Measurements from ENCODE around the gene AZU1. TPM values are rescaled to one million over a fixed set of nuclear protein-coding genes. Genes with fewer than 3 reads are reported as not detected.

The AZU1 gene
- total and polyA plus RNA-seq, 8 donors, result 0.53 to 1.5 (median 0.77) TPM; not detected in 4

- H3K27me3 ChIP-seq, result no peaks in the 10 kb centered on the region
- intact Hi-C loops (cut with DNase I; ENCODE audit: low total_unique reads), result no loop called here
- no peaks in the 10 kb centered on the region for H3K9me3 ChIP-seq
- WGBS, 5 donors, result 44 to 68% (median 49%) methylated on average over 16 to 27 of the region's 27 CpGs
- peak; percentile 68 to 87 for DNase-seq
- TF ChIP-seq POLR2AphosphoS5 (IDR thresholded peaks at IDR 0.05), result no peak
- TF ChIP-seq EP300 (IDR thresholded peaks at IDR 0.05), result no peak
- no peak for TF ChIP-seq CTCF (IDR thresholded peaks at IDR 0.05)
- TF ChIP-seq POLR2A (IDR thresholded peaks at IDR 0.05), result no peak
- peaks cover 25 to 91% (median 86%) of the 10 kb centered on the region in 4 donors for H3K36me3 ChIP-seq
- peak overlapping the region in 2 of 4 donors; percentile 4 to 15 for H3K4me3 ChIP-seq
- peaks cover 12 to 52% (median 33%) of the 10 kb centered on the region in 4 donors for H3K4me1 ChIP-seq
- H3K27ac ChIP-seq, result peak overlapping the region; percentile 33 to 90 (median 69)
Observed at GRCh38 chr19:872266-872951, 44.8 kb downstream of the AZU1 start.

- WGBS, 5 donors, result 71 to 100% (median 79%) methylated on average over 2 to 13 of the region's 13 CpGs
- H3K27ac ChIP-seq, result peak overlapping the region in 2 of 5 donors; percentile 20 to 73
- DNase-seq, result peak in 1 of 2 donors; percentile 75
Observed at GRCh38 chr19:873084-873483, 45.4 kb downstream of the AZU1 start.

GRCh38 chr19:873561-874041 lies 46.0 kb downstream of the AZU1 start:
- Histone ChIP-seq H3K36me3 (peaks cover 16 to 84% (median 77%) of the 10 kb centered on the region in 4 donors), H3K9me3 (no peaks in the 10 kb centered on the region), H3K27me3 (no peaks in the 10 kb centered on the region), H3K4me1 (peaks cover 12 to 44% (median 32%) of the 10 kb centered on the region in 4 donors), H3K4me3 (no peak overlapping the region), H3K27ac (peak overlapping the region in 1 of 5 donors; percentile 20)
- WGBS, 5 donors, result 84 to 94% (median 89%) methylated on average over 9 to 22 of the region's 22 CpGs
- TF ChIP-seq EP300 (IDR thresholded peaks at IDR 0.05), result no peak
- no peak for TF ChIP-seq CTCF (IDR thresholded peaks at IDR 0.05)
- TF ChIP-seq POLR2A (IDR thresholded peaks at IDR 0.05), result no peak
- no peak for TF ChIP-seq POLR2AphosphoS5 (IDR thresholded peaks at IDR 0.05)
- intact Hi-C loops (cut with DNase I; ENCODE audit: low total_unique reads), result no loop called here
- no peak for DNase-seq

More at GRCh38 chr19:873084-873483, 45.4 kb downstream of the AZU1 start:
- Histone ChIP-seq H3K36me3 (peaks cover 19 to 87% (median 81%) of the 10 kb centered on the region in 4 donors), H3K9me3 (no peaks in the 10 kb centered on the region), H3K27me3 (no peaks in the 10 kb centered on the region), H3K4me3 (peak overlapping the region in 1 of 4 donors; percentile 15), H3K4me1 (peaks cover 12 to 49% (median 33%) of the 10 kb centered on the region in 4 donors)
- intact Hi-C loops (cut with DNase I; ENCODE audit: low total_unique reads), result no loop called here
- TF ChIP-seq EP300 (IDR thresholded peaks at IDR 0.05) (no peak), CTCF (IDR thresholded peaks at IDR 0.05) (no peak), POLR2AphosphoS5 (IDR thresholded peaks at IDR 0.05) (no peak), POLR2A (IDR thresholded peaks at IDR 0.05) (no peak)

GRCh38 chr19:875265-875879 lies 47.7 kb downstream of the AZU1 start:
- Histone ChIP-seq H3K4me1 (peaks cover 9 to 31% (median 20%) of the 10 kb centered on the region in 4 donors), H3K27me3 (no peaks in the 10 kb centered on the region), H3K9me3 (no peaks in the 10 kb centered on the region), H3K36me3 (peaks cover 23 to 84% (median 75%) of the 10 kb centered on the region in 4 donors), H3K27ac (no peak overlapping the region), H3K4me3 (no peak overlapping the region)
- no peak for DNase-seq
- 91 to 96% (median 94%) methylated on average over 25 to 28 of the region's 28 CpGs for WGBS, 5 donors
- TF ChIP-seq POLR2A (IDR thresholded peaks at IDR 0.05) (no peak), CTCF (IDR thresholded peaks at IDR 0.05) (no peak), EP300 (IDR thresholded peaks at IDR 0.05) (no peak), POLR2AphosphoS5 (IDR thresholded peaks at IDR 0.05) (no peak)
- intact Hi-C loops (cut with DNase I; ENCODE audit: low total_unique reads), result no loop called here

All from stomach (tissue), 9 donors.